LHCN-M2 (cell line): ENCODE results near the gene EXD1. TPM values are rescaled to one million over a fixed set of nuclear protein-coding genes. Genes with fewer than 3 reads are reported as not detected.
A peak's percentile ranks its signal among the peaks of the same experiment; 100 is the strongest.

Experiments
- DNase-seq: peaks from one replicate; pipeline ENCODE4 v3.0.0-alpha.2; 2012; ENCODE audit warnings: low read depth
- total RNA-seq: library from RNA; depleted of rRNA; stranded (reverse); fragments of >200 nt; gene quantifications from 2 replicates; pipeline ENCODE4 v1.2.3, GENCODE V29; 2014

Gene EXD1
- total RNA-seq, 1 experiment from 2014 or later = not detected

DNA sequence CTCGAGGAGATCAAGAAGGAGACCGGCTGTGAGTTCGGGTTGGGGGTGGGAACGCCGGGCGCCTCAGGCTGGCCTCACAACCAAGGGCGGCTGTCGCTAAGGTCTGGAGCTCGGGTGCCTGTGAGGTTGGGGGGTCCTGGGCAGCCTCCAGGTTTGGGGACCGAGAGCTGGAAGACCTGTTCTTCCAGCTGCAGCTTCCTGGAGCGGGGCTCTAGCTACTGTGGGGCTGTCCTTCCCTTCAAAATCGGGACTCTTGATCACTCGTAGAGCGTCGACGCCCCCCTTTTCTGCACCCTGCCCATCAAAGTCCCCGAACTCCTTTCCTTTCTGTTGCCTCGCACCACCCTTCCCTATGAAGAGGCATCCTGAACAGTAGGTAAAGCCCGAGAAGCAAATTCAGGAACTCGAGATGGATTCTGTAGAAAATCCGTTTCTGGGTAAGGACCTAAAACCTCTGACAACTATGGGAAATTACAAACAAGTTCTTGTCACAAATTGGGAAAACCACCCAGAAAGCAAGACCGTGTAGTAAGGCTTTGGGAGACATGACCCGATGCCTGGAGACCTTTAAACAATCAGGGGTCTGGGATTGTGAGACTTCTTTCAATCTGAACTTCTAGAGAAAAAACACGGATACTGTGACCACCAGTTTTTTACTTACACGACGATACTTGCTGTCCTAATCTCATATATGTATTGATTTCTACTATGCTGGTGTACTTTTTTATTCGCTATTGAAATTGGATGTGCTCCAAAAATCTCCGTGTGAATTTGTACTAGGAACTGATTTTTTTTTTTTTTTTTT lies 1.1 kb upstream of the EXD1 start:
- DNase-seq = no peak

DNA sequence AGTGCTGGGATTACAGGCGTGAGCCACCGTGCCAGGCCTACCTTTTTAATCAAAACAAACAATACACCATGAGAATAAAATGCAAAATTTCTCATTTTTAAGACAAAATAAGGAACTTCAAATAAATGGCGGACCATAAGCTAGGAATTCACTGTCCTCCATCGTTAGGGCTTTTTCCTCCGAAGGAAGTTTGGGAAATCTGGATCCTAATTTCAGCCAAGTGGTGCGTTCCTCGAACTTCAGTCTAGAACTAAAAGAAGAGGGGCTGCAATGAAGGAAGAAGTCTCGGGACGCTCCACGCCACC lies 260 bp downstream of the EXD1 start:
- DNase-seq = no peak

DNA sequence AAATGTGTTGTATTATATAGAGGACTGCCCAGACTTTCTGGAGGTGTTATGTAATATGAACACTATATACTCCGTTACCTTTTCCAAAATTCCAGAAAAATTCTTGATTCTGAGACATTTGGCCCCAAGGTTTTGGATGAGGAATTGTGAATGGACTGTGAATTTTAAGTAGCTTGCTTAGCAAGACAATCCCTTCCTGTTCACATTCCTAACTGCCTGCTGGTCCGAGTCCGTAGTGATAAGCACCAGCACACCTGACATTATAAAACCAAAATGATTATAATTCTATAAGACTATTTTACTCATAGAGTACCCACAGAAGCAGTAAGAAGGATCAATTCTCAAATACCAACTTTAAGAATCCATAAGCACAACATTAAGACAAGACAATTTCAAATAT lies 11.2 kb downstream of the EXD1 start:
- DNase-seq = no peak

DNA sequence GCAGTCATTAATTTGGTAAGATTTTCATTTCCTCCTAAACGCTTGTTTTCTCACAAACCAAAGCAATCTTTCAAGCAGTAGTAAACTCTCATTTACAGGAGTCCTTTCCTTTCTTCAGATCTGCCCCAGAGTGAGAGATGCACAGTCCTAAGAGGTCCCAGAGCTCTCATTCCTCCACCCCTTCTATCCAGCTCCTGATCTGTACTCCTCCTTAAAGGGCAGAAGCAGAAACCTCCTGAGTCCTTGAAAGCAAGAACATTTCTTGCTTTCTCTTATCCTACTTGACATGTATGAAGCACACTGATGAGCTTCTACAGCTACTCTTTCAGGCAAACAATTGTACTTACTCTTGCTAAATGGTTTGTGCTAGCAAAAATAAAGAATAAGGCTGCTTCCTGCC lies 11.7 kb downstream of the EXD1 start:
- no peak for DNase-seq

DNA sequence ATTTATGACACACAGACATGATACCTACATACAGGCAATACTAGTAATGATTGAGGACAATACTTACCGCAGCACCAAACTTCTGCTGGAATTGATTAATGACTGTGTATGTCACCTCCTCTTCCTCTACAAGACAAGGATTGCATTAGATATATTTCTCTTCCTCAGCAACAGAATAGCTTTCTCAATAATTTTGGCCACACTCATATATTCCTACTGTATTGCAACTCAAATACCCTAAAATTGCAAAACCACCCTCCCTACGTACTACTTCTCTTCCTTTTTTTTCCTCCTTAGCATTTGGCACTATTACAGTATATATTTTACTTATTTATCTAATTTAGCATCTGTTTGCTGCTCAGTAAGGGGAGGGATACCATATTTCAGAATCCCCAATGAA lies 14.8 kb downstream of the EXD1 start:
- no peak for DNase-seq

DNA sequence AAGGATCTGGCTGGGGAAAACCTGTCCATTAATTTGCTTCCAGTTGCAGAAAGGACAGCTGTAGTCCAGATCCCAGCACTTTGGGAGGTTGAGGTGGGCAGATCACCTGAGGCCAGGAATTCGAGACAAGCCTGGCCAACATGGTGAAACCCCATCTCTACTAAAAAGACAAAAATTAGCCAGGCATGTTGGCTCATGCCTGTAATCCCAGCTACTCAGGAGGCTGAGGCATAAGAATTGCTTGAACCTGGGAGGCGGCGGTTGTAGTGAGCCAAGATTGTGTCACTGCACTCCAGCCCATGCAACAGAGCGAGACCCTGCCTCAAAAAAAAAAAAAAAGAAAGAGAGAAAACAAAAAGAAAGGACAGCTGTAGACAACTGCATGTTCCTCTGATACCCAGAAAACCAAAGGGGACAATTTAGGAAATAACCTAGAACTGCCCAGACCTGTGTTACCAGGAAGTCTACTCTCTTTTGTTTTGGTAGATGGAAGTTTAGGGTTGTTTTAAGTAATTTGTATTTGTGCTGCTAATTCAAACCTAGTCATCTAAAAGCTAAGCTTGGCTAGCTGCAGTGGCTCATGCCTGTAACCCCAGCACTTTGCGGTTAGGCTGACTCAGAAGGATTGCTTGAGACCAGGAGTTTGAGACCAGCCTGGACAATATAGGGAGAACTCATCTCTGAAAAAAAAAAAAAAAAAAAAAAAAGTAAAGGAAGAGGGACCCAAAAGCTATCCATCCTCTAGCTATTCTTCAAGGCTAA lies 22.7 kb downstream of the EXD1 start:
- DNase-seq = peak; percentile 78

DNA sequence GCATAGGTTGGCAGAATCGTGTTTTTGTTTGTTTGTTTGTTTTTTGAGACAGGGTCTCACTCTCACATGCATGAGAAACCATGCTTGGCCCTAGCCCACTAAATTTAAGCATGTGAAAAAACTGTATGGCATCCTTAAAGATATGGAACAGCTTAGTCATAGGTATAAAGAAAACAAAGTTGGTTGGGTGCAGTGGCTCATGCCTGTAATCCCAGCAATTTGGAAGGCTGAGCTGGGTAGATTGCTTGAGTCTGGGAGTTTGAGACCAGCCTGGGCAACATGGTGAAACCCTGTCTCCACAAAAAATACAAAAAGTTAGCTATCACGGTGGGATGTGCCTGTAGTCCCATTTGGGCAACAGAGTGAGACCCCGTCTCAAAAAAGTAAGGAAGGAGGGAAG lies 25.2 kb downstream of the EXD1 start:
- DNase-seq = no peak

DNA sequence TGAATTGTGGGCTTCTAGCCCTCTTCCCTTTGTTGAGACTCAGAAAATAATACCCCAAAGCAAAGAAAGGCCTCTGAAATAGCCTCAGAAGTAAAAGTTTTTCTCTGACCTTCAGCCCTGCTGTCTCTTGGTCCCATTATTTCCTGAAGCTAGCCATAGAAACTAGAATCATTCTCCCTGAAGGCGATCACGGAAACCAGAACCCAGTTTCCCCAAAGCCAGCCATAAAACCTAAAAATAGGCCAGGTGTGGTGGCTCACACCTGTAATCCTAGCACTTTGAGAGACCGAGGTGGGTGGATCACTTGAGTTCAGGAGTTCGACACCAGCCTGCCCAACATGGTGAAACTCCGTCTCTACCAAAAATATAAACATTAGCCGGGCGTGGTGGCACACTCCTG lies 27.2 kb downstream of the EXD1 start:
- no peak for DNase-seq

DNA sequence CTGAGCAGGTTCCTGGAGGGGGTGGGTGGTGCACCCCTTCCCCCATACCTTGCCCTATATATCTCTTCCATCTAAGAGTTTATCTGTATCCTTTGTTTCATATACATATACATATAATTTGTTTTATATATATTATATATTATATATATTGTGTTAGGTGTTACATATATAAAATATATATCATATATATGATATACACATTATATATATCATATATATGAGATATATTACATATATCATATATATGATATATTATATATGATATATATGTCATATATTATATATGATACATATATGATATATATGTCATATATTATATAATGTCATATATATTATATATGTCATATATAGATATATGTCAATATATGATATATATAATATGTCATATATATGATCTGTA lies 31.1 kb downstream of the EXD1 start:
- no peak for DNase-seq

DNA sequence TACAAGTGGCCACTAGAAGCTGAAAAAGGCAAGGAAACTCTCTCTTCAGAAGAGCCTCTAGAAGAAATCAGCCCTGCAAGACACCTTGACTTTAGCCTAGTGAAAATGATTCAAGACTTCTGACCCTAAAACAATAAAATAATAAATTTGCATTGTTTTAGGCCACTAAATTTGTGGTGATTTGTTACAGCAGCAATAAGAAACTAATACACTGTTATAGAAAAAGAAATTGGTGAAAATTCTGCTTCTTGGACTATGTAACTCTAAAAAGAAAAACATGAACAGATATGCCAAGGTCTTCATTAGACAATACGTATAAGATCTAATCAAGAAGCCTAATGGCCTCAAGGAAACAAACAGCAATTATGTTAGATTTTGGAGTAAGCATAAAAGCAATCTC lies 36.1 kb downstream of the EXD1 start:
- no peak for DNase-seq

DNA sequence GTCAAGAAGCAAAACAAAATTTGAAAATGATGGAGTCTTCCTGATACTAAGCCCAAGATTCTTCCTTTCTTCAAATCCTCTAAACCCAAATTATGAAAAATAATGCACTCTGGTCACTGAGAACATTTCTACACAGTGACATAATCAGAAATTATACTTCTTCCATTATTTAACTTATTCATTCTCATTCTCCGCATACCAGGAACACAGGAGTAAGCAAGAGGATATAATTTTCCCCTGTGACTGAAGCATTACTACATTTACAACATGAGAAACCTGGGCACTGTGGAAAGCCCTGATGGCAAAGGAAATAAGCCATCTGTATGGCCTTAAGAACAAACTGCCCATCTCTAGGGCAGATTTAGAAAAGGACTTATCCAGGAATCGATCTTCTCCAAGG lies 47.0 kb downstream of the EXD1 start:
- no peak for DNase-seq

DNA sequence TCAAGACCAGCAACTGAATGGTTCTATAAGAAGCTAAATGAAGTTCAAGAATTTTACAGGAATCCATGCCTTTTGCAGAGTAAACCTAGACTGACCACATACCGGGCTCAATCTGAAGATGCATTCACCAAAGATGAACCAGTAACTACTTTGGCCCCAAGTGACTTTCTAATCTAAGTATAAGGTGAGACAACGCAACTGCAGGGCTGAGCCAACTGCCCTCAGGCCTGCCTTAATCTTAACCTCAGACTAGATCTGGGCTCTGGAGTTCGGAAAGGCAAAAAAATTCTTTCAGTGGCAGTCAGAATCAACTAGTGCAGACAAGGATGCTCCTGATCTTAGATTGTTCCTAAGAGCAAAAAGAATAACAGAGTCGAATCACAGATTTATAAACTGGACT lies 48.3 kb downstream of the EXD1 start:
- DNase-seq = no peak

DNA sequence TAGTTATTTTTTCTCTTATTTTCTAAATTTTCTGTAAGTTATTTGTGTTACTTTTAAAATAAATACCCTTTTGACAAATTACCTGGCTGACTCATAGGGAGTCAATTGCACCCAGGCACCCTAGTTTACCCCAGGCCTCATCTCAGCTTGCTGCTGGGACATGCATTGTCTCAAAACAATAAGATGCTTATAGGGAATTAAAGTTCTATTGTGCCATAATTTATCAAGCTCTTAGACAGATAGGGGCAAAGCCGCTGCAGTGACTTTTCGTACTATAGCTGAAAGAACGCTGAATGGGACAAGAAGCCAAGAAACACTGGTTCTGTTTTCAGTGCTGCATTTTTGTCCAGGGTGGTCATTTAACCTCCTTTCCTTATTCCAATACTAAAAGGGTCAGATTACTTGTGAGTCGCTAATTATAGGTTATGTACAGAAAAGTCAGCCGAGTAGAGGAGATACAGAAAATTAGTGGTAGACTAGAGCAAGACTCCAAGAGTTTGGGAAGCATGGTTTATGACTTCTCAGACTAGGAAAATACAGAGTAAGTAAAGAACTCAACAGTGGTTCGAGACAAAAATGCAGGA lies 50.3 kb downstream of the EXD1 start:
- DNase-seq = no peak

DNA sequence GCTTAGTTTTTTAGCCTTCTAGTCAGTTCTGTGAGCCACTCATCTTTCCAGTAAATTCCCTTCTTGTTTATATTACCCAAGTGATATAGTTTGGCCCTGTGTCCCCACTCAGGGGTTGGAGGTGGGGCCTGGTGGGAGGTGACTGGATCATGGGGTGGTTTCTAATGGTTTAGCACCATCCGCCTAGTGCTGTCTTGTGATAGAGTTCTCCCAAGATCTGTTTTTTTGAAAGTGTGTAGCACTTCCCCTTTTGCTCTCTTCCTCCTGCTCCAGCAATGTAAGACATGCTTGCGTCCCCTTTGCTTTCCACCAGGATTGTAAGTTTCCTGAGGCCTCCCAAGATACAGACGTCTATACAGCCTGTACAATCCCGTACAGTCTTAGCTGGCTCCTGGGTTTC lies 60.8 kb downstream of the EXD1 start:
- no peak for DNase-seq

DNA sequence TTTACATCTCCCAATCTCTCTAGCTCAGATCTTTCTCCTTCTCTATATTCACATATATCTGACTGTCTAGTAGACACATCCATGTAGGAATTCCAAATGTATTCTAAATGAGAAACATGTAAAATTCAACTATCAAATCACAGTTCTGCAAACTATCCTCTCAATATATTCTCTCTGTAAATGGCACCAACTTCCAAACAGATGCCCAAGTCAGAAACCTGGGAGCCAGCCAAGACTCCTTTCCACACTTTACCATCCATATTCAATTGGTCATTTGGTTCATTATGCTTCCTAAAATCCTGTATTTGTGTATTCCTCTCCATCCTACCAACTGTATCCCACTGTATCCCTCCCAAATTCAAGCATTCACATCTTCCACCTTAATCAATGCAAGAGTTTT lies 61.5 kb downstream of the EXD1 start:
- DNase-seq = no peak

DNA sequence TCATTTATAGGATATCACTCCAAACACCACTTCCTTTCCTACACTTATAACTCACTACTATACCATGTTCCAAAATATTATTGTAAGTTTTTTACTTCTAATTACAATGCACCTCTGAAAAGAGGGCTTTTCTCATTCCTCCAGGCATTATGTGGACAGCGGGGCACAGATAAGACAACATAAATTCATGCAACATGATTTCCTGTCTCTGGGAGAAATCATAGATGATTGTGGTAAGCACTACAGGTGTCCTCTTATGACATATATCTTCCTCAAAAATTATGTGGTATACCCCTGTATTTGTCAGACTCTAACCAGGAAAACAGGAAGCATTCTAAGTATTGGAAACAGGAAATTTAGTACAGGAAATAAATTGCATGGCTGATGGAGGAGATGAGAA lies 68.8 kb downstream of the EXD1 start:
- DNase-seq = no peak

DNA sequence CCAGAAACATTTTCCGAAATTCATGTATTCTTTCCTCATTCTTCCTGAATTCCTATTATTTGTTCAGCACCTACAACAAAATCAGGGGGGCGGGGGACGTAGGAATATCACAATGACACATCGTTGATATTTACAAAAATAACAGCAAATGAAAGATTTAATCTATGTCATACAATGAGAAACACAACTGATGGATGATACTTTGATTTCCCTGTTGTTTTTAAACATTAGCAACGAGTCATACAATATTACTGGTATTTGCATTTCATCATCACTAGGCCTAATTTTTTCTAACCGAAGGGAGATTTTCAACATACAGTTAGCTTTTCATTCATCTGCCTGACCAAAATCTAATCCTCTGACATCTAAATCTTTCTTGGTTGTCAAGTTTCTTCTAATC lies 69.2 kb downstream of the EXD1 start:
- no peak for DNase-seq

DNA sequence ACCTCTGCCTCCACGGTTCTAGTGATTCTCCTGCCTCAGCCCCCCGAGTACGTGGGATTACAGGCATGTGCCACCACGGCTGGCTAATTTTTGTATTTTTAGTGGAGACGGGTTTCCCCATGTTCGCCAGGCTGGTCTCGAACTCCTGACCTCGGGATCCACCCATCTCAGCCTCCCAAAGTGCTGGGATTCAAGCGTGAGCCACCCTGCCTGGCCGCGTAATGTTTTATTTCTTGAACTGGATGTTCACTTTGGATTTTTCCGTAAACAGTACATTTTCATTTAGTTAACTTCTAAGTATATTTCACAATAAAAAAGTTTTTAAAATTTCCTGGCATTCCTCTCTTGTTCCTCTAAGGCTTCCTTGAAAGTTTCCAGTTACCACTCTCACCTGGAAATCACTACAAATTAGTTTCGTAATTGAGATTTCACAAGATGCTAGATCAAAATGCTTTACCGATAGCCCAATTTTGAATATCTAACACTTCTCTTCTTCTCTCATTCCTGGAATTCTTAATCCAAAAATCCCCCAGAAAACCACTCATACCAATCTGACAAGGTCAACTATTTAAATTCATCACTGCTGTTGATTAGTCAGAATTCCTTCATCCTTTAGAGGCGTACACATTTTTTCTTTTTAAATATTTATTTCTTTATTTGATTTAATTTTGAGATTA lies 69.8 kb downstream of the EXD1 start:
- no peak for DNase-seq

DNA sequence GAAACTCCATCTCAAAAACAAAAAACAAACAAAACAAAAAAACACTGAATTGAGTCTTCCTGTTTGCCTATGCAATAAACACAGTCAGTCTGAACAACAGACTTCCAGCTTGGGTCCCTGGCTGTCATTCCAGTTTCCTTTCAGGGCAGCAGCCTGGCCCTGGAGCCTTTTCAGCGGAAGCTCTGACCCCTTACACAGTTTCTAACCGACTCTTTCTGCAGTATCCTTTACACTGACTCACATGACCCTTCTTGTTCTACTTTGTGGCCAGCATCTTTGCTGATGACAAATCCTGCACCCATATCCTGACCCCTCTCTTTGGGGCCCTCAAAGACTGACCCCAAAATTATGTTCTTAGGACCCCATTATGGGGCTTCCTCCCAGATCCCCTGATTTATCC lies 76.1 kb downstream of the EXD1 start:
- DNase-seq = no peak

DNA sequence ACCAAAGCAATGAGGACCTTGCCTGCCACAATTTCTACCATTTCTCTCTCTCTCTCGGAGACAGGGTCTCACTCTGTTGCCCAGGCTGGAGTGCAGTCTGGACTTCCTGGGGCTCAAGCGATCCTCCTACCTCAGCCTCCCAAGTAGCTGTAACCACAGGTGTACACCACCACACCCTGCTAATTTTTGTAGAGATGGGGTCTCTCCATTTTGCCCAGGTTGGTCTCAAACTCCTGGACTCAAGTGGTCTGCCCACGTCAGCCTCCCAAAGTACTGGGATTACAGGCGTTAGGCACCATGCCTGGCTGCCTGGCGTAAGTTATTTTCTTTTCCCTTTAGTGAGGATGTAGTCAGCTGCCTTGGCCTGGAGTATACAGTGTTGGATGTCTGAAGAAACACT lies 76.8 kb downstream of the EXD1 start:
- DNase-seq = no peak

DNA sequence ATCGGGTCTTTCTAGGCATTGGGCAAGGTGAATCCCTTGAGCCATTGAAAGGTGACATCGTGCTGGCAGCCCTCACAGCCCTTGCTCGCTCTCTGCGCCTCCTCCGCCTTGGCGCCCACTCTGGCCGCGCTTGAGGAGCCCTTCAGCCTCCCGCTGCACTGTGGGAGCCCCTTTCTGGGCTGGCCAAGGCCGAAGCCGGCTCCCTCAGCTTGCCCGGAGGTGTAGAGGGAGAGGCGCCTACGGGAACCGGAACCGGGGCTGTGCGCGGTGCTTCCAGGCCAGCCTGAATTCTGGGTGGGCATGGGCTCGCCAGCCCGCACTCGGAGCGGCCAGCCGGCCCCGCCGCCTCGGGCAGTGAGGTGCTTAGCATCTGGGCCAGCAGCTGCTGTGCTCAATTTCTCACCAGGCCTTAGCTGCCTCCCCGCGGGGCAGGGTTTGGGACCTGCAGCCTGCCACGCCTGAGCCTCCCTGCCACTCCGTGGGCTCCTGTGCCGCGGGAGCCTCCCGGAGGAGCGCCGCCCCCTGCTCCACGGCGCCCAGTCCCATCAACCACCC lies 79.0 kb downstream of the EXD1 start:
- no peak for DNase-seq

DNA sequence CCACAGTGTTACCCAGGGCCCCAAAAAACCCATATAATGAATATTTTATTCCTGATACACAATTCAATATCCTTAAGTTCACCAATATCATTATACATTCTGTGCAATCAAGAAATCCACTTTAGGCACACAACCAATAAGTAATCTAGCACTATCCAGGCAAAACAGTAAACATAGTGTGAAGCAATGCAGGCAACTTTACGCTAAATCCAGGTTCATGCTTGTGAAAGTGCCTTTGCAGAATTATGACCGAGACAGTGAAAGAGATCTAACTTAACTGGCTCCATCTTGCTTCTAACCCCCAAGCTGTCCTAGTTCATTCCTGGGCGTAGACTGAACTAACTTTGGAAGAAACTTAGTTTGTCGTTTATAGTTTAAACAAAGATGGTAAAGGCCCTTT lies 80.3 kb downstream of the EXD1 start:
- DNase-seq = no peak
